ENCODE measurements around the gene FBLN5. TPM values are rescaled to one million over a fixed set of nuclear protein-coding genes. Genes with fewer than 3 reads are reported as not detected.

FBLN5 gene
- polyA plus RNA-seq, 3 donors: 0.16 TPM; not detected in 2

GRCh38 chr14:91860238-91860637, 87.3 kb downstream of the FBLN5 start:
- H3K9ac ChIP-seq (ENCODE audit: insufficient read depth, low read length, poor library complexity, severe bottlenecking): no peak overlapping the region
- Mint-ChIP-seq H3K27me3 (ENCODE audit: low read depth in 3 of 3) (peaks cover 0 to 2% (median 2%) of the 10 kb centered on the region in 3 donors), H3K9me3 (no peaks in the 10 kb centered on the region), H3K4me1 (peaks cover 26% of the 10 kb centered on the region), H3K36me3 (peaks cover 0 to 3% of the 10 kb centered on the region in 2 donors), H3K4me3 (no peak overlapping the region), H3K27ac (no peak overlapping the region)
- no peaks in the 10 kb centered on the region for H3K27me3 ChIP-seq (ENCODE audit: control insufficient read depth in 2 of 2, insufficient read depth in 2 of 2, low read length in 2 of 2)
- no peak overlapping the region for H2AFZ ChIP-seq (ENCODE audit: insufficient read depth, low read depth, low read length, poor library complexity, severe bottlenecking)
- no peak overlapping the region for H3K4me2 ChIP-seq (replicated peaks; ENCODE audit: extremely low read depth, low read length, poor library complexity, severe bottlenecking)
- no peaks in the 10 kb centered on the region for H3K4me1 ChIP-seq (ENCODE audit: control insufficient read depth in 1 of 2, insufficient read depth in 2 of 2, low read length in 2 of 2)
- no peak for TF ChIP-seq CTCF (IDR thresholded peaks at IDR 0.05)
- H3K4me3 ChIP-seq (replicated peaks in 1 of 3; ENCODE audit: low read depth in 2 of 3, low read length in 3 of 3): no peak overlapping the region
- no peaks in the 10 kb centered on the region for H3K36me3 ChIP-seq (replicated peaks in 1 of 2; ENCODE audit: control insufficient read depth in 1 of 2, insufficient read depth in 2 of 2, low read length in 2 of 2)
- intact Hi-C loops (cut with micrococcal nuclease): no loop called here
- no peaks in the 10 kb centered on the region for H3K9me3 ChIP-seq (replicated peaks in 1 of 2; ENCODE audit: control insufficient read depth in 1 of 2, insufficient read depth in 1 of 2, low read length in 2 of 2)
- DNase-seq: no peak
- H3K27ac ChIP-seq (ENCODE audit: low read depth in 1 of 2, low read length in 2 of 2): no peak overlapping the region
- no peaks in the 10 kb centered on the region for H4K20me1 ChIP-seq (ENCODE audit: insufficient read depth, low read length)
- H3K79me2 ChIP-seq (ENCODE audit: insufficient read depth, low read length): no peaks in the 10 kb centered on the region

DNA sequence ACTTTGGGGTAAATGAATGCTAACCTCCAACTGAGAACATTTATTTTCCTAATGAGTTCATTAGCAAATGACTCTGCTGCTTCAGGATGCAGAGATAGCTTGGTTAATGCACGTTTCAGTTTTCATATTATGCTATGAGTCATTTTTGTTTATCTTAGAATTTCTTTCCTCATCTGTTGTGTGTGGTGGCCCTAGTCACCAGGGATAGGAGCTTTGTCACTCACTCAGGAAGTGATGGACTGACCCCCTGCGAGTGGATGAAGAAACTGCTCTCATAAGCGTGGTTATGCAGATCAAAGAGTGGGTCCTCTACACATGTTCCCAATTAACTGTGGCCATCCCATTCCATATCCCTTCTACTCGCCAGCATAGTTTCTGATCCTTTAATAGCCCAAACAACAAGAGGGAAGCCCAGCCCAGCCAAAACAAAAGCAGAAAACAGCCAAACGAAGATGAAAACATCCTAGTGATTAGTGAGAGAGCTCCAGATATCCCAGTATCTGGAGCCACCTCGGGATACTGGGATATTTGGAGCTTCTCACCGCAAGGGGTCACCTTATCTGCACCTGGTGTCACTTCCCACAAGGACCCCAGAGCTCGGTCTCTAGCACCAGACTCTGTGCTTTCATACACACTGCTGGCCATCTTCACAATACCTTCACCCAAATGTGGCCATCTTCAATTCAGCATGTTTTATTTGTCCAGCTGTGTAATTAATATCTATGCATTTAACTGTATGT, 88.8 kb downstream of the FBLN5 start:
- TF ChIP-seq CTCF (IDR thresholded peaks at IDR 0.05): no peak
- peak in 2 of 3 donors; percentile 12 to 44 for DNase-seq
- no peak overlapping the region for H3K4me3 Mint-ChIP-seq
- Histone ChIP-seq H2AFZ (ENCODE audit: insufficient read depth, low read depth, low read length, poor library complexity, severe bottlenecking) (no peak overlapping the region), H3K36me3 (replicated peaks in 1 of 2; ENCODE audit: control insufficient read depth in 1 of 2, insufficient read depth in 2 of 2, low read length in 2 of 2) (no peaks in the 10 kb centered on the region), H3K4me3 (replicated peaks in 1 of 3; ENCODE audit: low read depth in 2 of 3, low read length in 3 of 3) (no peak overlapping the region), H3K4me2 (replicated peaks; ENCODE audit: extremely low read depth, low read length, poor library complexity, severe bottlenecking) (no peak overlapping the region), H3K9ac (ENCODE audit: insufficient read depth, low read length, poor library complexity, severe bottlenecking) (no peak overlapping the region), H3K27ac (ENCODE audit: low read depth in 1 of 2, low read length in 2 of 2) (no peak overlapping the region), H3K27me3 (ENCODE audit: control insufficient read depth in 2 of 2, insufficient read depth in 2 of 2, low read length in 2 of 2) (no peaks in the 10 kb centered on the region), H3K4me1 (ENCODE audit: control insufficient read depth in 1 of 2, insufficient read depth in 2 of 2, low read length in 2 of 2) (no peaks in the 10 kb centered on the region), H4K20me1 (ENCODE audit: insufficient read depth, low read length) (no peaks in the 10 kb centered on the region), H3K79me2 (ENCODE audit: insufficient read depth, low read length) (no peaks in the 10 kb centered on the region), H3K9me3 (replicated peaks in 1 of 2; ENCODE audit: control insufficient read depth in 1 of 2, insufficient read depth in 1 of 2, low read length in 2 of 2) (no peaks in the 10 kb centered on the region)
- WGBS (ENCODE audit: insufficient coverage): 67% methylated on average over 6 of the region's 8 CpGs
- no peaks in the 10 kb centered on the region for H3K9me3 Mint-ChIP-seq
- intact Hi-C loops (cut with micrococcal nuclease): no loop called here
- peaks cover 0 to 3% of the 10 kb centered on the region in 2 donors for H3K36me3 Mint-ChIP-seq
- H3K4me1 Mint-ChIP-seq: peaks cover 26% of the 10 kb centered on the region
- peak overlapping the region in 1 of 7 donors; percentile 30 for H3K27ac Mint-ChIP-seq
- peaks cover 2% of the 10 kb centered on the region in 3 donors for H3K27me3 Mint-ChIP-seq (ENCODE audit: low read depth in 3 of 3)

Data from CD14-positive monocyte (primary cell).